DOHH2 (cell line): Measurements from ENCODE around the gene FOSL2.

Experiments
- H3F3A ChIP-seq: fragments of 200-600 bp; sonication (generic), shearing (Covaris generic); 2 replicates; pipeline ENCODE4 v1.6.0; 2016; ENCODE audit warnings: antibody characterized with exemption, mild to moderate bottlenecking; ENCODE audit not compliant: control insufficient read depth, insufficient read depth
- H3K27ac ChIP-seq: fragments of 200-600 bp; sonication (generic); 2 replicates; pipeline ENCODE4 v1.5.1; 2014; ENCODE audit warnings: low read depth, mild to moderate bottlenecking, low read length, moderate library complexity
- H3K27me3 ChIP-seq: fragments of 200-600 bp; sonication (generic); 2 replicates; pipeline ENCODE4 v1.6.1; 2014; ENCODE audit warnings: mild to moderate bottlenecking, low read length, mixed read lengths; ENCODE audit not compliant: control insufficient read depth
- H3K36me3 ChIP-seq: fragments of 200-600 bp; sonication (generic); 2 replicates; pipeline ENCODE4 v1.6.1; 2014; ENCODE audit warnings: mild to moderate bottlenecking, low read length, moderate library complexity, mixed read lengths; ENCODE audit not compliant: control insufficient read depth
- H3K4me1 ChIP-seq: fragments of 200-600 bp; sonication (generic); 2 replicates; pipeline ENCODE4 v1.6.1; 2014; ENCODE audit warnings: mild to moderate bottlenecking, low read length, mixed read lengths; ENCODE audit not compliant: control insufficient read depth
- H3K4me2 ChIP-seq: fragments of 200-600 bp; sonication (generic); 2 replicates; pipeline ENCODE4 v1.6.0; 2014; ENCODE audit warnings: mild to moderate bottlenecking, low read length, moderate library complexity
- H3K4me3 ChIP-seq: fragments of 200-600 bp; sonication (generic); 2 replicates; pipeline ENCODE4 v1.5.1; 2014; ENCODE audit warnings: mild to moderate bottlenecking, low read length, mixed read lengths
- H3K79me2 ChIP-seq: fragments of 200-600 bp; sonication (generic); 2 replicates; pipeline ENCODE4 v1.6.1; 2014; ENCODE audit warnings: mild to moderate bottlenecking, low read length, mixed read lengths; ENCODE audit not compliant: control insufficient read depth
- H3K9me2 ChIP-seq: fragments of 200-600 bp; sonication (generic); replicated peaks from 2 replicates; pipeline ENCODE4 v1.6.1; 2014; ENCODE audit warnings: mild to moderate bottlenecking, low read length, mixed read lengths; ENCODE audit not compliant: control insufficient read depth
- H3K9me3 ChIP-seq: fragments of 200-600 bp; sonication (generic); 2 replicates; pipeline ENCODE4 v1.6.1; 2014; ENCODE audit warnings: antibody characterized with exemption, low read length, mixed read lengths; ENCODE audit not compliant: control insufficient read depth, insufficient read depth
- H4K20me1 ChIP-seq: fragments of 200-600 bp; sonication (generic); 2 replicates; pipeline ENCODE4 v1.6.0; 2014; ENCODE audit warnings: low read depth, mild to moderate bottlenecking, antibody characterized with exemption, low read length, moderate library complexity; ENCODE audit not compliant: control insufficient read depth, insufficient read depth
- CTCF ChIP-seq: fragments of 200-600 bp; sonication (generic); IDR thresholded peaks from one replicate; pipeline ENCODE4 v1.5.1; 2014; ENCODE audit warnings: antibody characterized with exemption, mild to moderate bottlenecking, low read depth, low read length; ENCODE audit not compliant: poor library complexity, severe bottlenecking
- EZH2phosphoT487 ChIP-seq: fragments of 200-600 bp; sonication (generic); IDR thresholded peaks from 2 replicates; pipeline ENCODE4 v1.6.1; 2017; ENCODE audit warnings: borderline replicate concordance, mild to moderate bottlenecking, antibody characterized with exemption, low read length, moderate library complexity, mixed read lengths

Gene FOSL2

GRCh38 chr2:28382755-28383154, 9.9 kb upstream of the FOSL2 start:
- no peaks in the 10 kb centered on the region for H3K36me3 ChIP-seq
- no peak overlapping the region for H3K4me3 ChIP-seq
- no peaks in the 10 kb centered on the region for H3K79me2 ChIP-seq
- H3F3A ChIP-seq, result no peaks in the 10 kb centered on the region
- no peak overlapping the region for H3K27ac ChIP-seq
- H3K9me2 ChIP-seq, result no peaks in the 10 kb centered on the region
- H3K27me3 ChIP-seq, result peaks cover 19% of the 10 kb centered on the region
- H3K4me2 ChIP-seq, result no peak overlapping the region
- H3K4me1 ChIP-seq, result no peaks in the 10 kb centered on the region
- TF ChIP-seq EZH2phosphoT487 (no peak), CTCF (no peak)
- no peaks in the 10 kb centered on the region for H4K20me1 ChIP-seq
- H3K9me3 ChIP-seq, result no peaks in the 10 kb centered on the region

GRCh38 chr2:28387082-28387960, 5.3 kb upstream of the FOSL2 start:
- Histone ChIP-seq H3F3A (no peaks in the 10 kb centered on the region), H3K9me3 (no peaks in the 10 kb centered on the region), H3K79me2 (no peaks in the 10 kb centered on the region), H3K4me3 (no peak overlapping the region), H3K27me3 (peaks cover 44% of the 10 kb centered on the region), H3K9me2 (no peaks in the 10 kb centered on the region), H4K20me1 (no peaks in the 10 kb centered on the region), H3K27ac (no peak overlapping the region), H3K4me1 (peaks cover 15% of the 10 kb centered on the region), H3K4me2 (no peak overlapping the region), H3K36me3 (no peaks in the 10 kb centered on the region)
- TF ChIP-seq EZH2phosphoT487, result no peak
- no peak for TF ChIP-seq CTCF

DNA sequence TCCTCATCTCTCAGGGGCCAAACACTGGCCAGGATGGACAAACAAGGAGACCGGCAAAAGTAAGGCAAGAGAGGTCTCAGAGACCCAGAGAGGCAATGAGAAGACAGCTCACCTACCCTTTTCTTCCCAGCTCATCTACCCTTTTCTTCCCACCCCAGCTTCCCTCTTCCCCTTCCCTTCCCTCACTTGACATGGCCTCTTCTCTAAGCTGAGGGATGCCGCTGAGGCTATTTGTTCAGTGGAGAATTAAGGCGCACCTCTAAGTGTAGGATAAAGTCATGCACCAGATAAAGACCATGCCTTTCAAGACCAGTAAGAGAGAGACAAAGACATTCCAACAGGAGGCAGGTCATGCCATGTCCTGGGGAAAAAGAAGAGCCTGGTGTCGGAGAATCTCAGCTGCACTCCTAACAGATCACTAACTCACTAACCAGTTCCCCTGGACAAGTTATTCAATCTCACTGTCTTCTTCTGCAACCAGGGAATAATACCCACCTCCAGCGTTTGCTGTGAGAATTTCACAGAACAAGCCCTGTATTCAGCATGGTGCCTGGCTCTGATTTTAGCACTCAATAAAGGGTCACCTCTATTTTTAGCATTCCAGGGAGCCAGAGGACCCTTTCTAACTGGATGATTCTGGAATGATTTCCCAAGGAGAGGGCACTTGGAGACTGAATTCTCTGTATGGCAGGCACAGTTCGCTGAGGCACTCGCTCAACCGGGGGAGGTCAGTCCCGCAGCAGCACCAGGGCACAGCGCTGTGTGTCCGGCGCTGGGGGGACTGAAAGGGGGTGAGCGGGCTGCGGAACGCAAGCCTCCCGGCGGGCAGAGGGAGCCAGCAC, 3.0 kb upstream of the FOSL2 start:
- Histone ChIP-seq H3F3A (no peaks in the 10 kb centered on the region), H4K20me1 (0 out of 2 replicates have a peak, but pooled peaks cover 3% of the 10 kb centered on the region), H3K27ac (no peak overlapping the region), H3K4me1 (peaks cover 18% of the 10 kb centered on the region), H3K9me2 (no peaks in the 10 kb centered on the region), H3K36me3 (no peaks in the 10 kb centered on the region), H3K27me3 (peaks cover 65% of the 10 kb centered on the region), H3K4me3 (no peak overlapping the region), H3K9me3 (no peaks in the 10 kb centered on the region), H3K79me2 (no peaks in the 10 kb centered on the region), H3K4me2 (no peak overlapping the region; the same call in 1 of the 2 replicates)
- no peak for TF ChIP-seq EZH2phosphoT487
